H9 (cell line): ENCODE data around the gene DENND4B. TPM values are rescaled to one million over a fixed set of nuclear protein-coding genes. Genes with fewer than 3 reads are reported as not detected.

Experiments
- DNase-seq: peaks from one replicate; pipeline ENCODE4 v3.0.0-alpha.2; 2017
- H2AFZ ChIP-seq: one replicate; pipeline ENCODE4 v1.6.1; 2013; ENCODE audit warnings: mild to moderate bottlenecking, low read length, control low read depth, moderate library complexity
- H2AK5ac ChIP-seq: 2 replicates; pipeline ENCODE4 v1.6.1; 2013; ENCODE audit warnings: low read length, control low read depth, mixed read lengths; ENCODE audit not compliant: insufficient read length
- H2BK120ac ChIP-seq: one replicate; pipeline ENCODE4 v1.6.1; 2013; ENCODE audit warnings: low read depth, mild to moderate bottlenecking, low read length, control low read depth, inconsistent platforms; ENCODE audit not compliant: poor library complexity, severe bottlenecking
- H2BK12ac ChIP-seq: 2 replicates; pipeline ENCODE4 v1.6.1; 2013; ENCODE audit warnings: low read length, control low read depth, mixed read lengths, low read depth; ENCODE audit not compliant: insufficient read length
- H2BK15ac ChIP-seq: 2 replicates; pipeline ENCODE4 v1.6.1; 2013; ENCODE audit warnings: low read depth, low read length, control low read depth
- H2BK20ac ChIP-seq: one replicate; pipeline ENCODE4 v1.6.1; 2013; ENCODE audit warnings: low read depth, mild to moderate bottlenecking, low read length, control low read depth, inconsistent platforms; ENCODE audit not compliant: poor library complexity, severe bottlenecking
- H2BK5ac ChIP-seq: 2 replicates; pipeline ENCODE4 v1.6.1; 2013; ENCODE audit warnings: low read length, control low read depth, mixed read lengths; ENCODE audit not compliant: insufficient read length
- H3K14ac ChIP-seq: 2 replicates; pipeline ENCODE4 v1.6.1; 2013; ENCODE audit warnings: low read length, control low read depth; ENCODE audit not compliant: insufficient read depth
- H3K18ac ChIP-seq: 2 replicates; pipeline ENCODE4 v1.6.1; 2013; ENCODE audit warnings: low read depth, mild to moderate bottlenecking, mixed read lengths, low read length, control low read depth; ENCODE audit not compliant: insufficient read length
- H3K23ac ChIP-seq: 2 replicates; pipeline ENCODE4 v1.6.1; 2013; ENCODE audit warnings: low read length, control low read depth, mixed read lengths, low read depth; ENCODE audit not compliant: insufficient read length
- H3K23me2 ChIP-seq: 2 replicates; pipeline ENCODE4 v1.6.1; 2013; ENCODE audit warnings: low read depth, mild to moderate bottlenecking, mixed read lengths, low read length, control low read depth; ENCODE audit not compliant: insufficient read length, poor library complexity, severe bottlenecking
- H3K27ac ChIP-seq: 2 replicates; pipeline ENCODE4 v1.5.1; 2013; ENCODE audit warnings: low read length, control low read depth, mixed read lengths, low read depth; ENCODE audit not compliant: insufficient read length
- H3K27me3 ChIP-seq: 2 replicates; pipeline ENCODE4 v1.6.1; 2013; ENCODE audit warnings: low read length, control low read depth, inconsistent platforms; ENCODE audit not compliant: insufficient read depth
- H3K4ac ChIP-seq: 2 replicates; pipeline ENCODE4 v1.6.1; 2013; ENCODE audit warnings: low read depth, mild to moderate bottlenecking, control low read depth, inconsistent platforms, low read length, moderate library complexity
- H3K4me1 ChIP-seq: 2 replicates; pipeline ENCODE4 v1.6.1; 2013; ENCODE audit warnings: low read length, control low read depth, inconsistent platforms; ENCODE audit not compliant: insufficient read depth
- H3K4me2 ChIP-seq: 2 replicates; pipeline ENCODE4 v1.6.1; 2013; ENCODE audit warnings: low read length, control low read depth, mixed read lengths; ENCODE audit not compliant: insufficient read length, insufficient read depth
- H3K56ac ChIP-seq: 2 replicates; pipeline ENCODE4 v1.6.1; 2013; ENCODE audit warnings: low read depth, mild to moderate bottlenecking, mixed read lengths, low read length, control low read depth; ENCODE audit not compliant: insufficient read length
- H3K79me1 ChIP-seq: 2 replicates; pipeline ENCODE4 v1.6.1; 2013; ENCODE audit warnings: low read depth, mild to moderate bottlenecking, moderate library complexity, low read length, control low read depth, inconsistent platforms; ENCODE audit not compliant: insufficient read depth, poor library complexity, severe bottlenecking
- H3K79me2 ChIP-seq: 2 replicates; pipeline ENCODE4 v1.6.1; 2013; ENCODE audit warnings: low read length, control low read depth, inconsistent platforms; ENCODE audit not compliant: insufficient read depth
- H3K9ac ChIP-seq: 2 replicates; pipeline ENCODE4 v1.6.1; 2013; ENCODE audit warnings: low read length, control low read depth, mixed read lengths; ENCODE audit not compliant: insufficient read length; ENCODE audit errors: extremely low read depth
- H3K9me3 ChIP-seq: one replicate; pipeline ENCODE4 v1.6.1; 2013; ENCODE audit warnings: low read depth, low read length, inconsistent platforms; ENCODE audit not compliant: control insufficient read depth
- H3T11ph ChIP-seq: one replicate; pipeline ENCODE4 v1.6.1; 2013; ENCODE audit warnings: mild to moderate bottlenecking, low read length, control low read depth, inconsistent platforms
- H4K20me1 ChIP-seq: one replicate; pipeline ENCODE4 v1.6.1; 2013; ENCODE audit not compliant: control insufficient read depth, insufficient read length, insufficient read depth
- H4K5ac ChIP-seq: 2 replicates; pipeline ENCODE4 v1.6.1; 2013; ENCODE audit warnings: low read depth, mild to moderate bottlenecking, mixed read lengths, low read length, control low read depth; ENCODE audit not compliant: insufficient read length
- H4K8ac ChIP-seq: replicated peaks from 2 replicates; pipeline ENCODE4 v1.6.1; 2013; ENCODE audit warnings: low read length, control low read depth, mixed read lengths, low read depth; ENCODE audit not compliant: insufficient read length
- H4K91ac ChIP-seq: 2 replicates; pipeline ENCODE4 v1.6.1; 2013; ENCODE audit warnings: low read depth, mild to moderate bottlenecking, moderate library complexity, mixed read lengths, low read length, control low read depth; ENCODE audit not compliant: insufficient read length
- H3K27ac Mint-ChIP-seq, 3 experiments: 2 replicates in 2 of 3; 3 replicates in 1 of 3; pipeline ENCODE4 v1.8.0; 2020 to 2021; ENCODE audit warnings: mixed read lengths in 3 of 3, mild to moderate bottlenecking in 1 of 3, moderate library complexity in 1 of 3
- H3K27me3 Mint-ChIP-seq: 2 replicates; pipeline ENCODE4 v1.8.0; 2021; ENCODE audit warnings: low read depth, mild to moderate bottlenecking, moderate library complexity, mixed read lengths
- H3K36me3 Mint-ChIP-seq, 3 experiments: 2 replicates in 2 of 3; 3 replicates in 1 of 3; pipeline ENCODE4 v1.8.0; 2020 to 2021; ENCODE audit warnings: low read depth in 3 of 3, mixed read lengths in 3 of 3; ENCODE audit not compliant: insufficient read depth in 1 of 3
- H3K4me1 Mint-ChIP-seq, 2 experiments: 2 replicates each; pipeline ENCODE4 v1.8.0; 2020; ENCODE audit warnings: mixed read lengths in 2 of 2
- H3K4me3 Mint-ChIP-seq, 2 experiments: 2 replicates in 1 of 2; 3 replicates in 1 of 2; pipeline ENCODE4 v1.8.0; 2020 to 2021; ENCODE audit warnings: mild to moderate bottlenecking in 2 of 2, mixed read lengths in 2 of 2, moderate library complexity in 1 of 2
- H3K9me3 Mint-ChIP-seq, 2 experiments: 2 replicates in 1 of 2; 3 replicates in 1 of 2; pipeline ENCODE4 v1.8.0; 2020; ENCODE audit warnings: mild to moderate bottlenecking in 2 of 2, mixed read lengths in 2 of 2, moderate library complexity in 1 of 2
- CTCF ChIP-seq: fragments of 200-600 bp; sonication (generic); conservative IDR thresholded peaks from 3 replicates; pipeline ENCODE4 v1.8.0; 2021; ENCODE audit warnings: antibody characterized with exemption, mild to moderate bottlenecking
- WGBS: extraction: QIAGEN DNeasy Blood & Tissue Kit; methylation state at CpG from one replicate; pipeline ENCODE4 v1.1.7; 2013; ENCODE audit warnings: missing lambda C conversion rate, low lambda C conversion rate, mixed read lengths; ENCODE audit not compliant: insufficient read length; ENCODE audit errors: extremely low coverage; 5-methylcytosine and 5-hydroxymethylcytosine counted together
- total RNA-seq: library from RNA; stranded (reverse); gene quantifications from 2 replicates; pipeline ENCODE4 v1.2.1, GENCODE V29; 2021

The DENND4B gene
- total RNA-seq, 1 experiment from 2014 or later = 84.6 TPM

DNA sequence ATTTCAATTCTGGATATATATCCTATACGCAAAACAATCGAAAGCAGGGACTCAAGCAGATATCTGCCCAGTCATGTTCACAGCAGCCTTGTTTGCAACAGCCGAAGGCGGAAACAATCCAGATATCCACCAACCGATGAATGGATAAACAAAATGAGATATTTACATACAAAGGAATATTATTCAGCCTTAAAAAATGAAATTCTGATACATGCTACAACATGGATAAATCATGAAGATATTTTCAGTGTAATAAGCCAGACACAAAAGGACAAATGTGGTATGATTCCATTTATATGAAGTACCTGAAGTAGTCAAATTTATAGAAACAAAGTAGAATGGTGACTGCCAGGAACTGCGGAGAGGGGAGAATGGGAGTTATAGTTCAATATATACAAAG lies 39.4 kb downstream of the DENND4B start:
- H3K4me1 ChIP-seq = no peaks in the 10 kb centered on the region
- no peak overlapping the region for H3K9ac ChIP-seq
- no peak overlapping the region for H4K8ac ChIP-seq
- no peak for DNase-seq
- H2AK5ac ChIP-seq = no peak overlapping the region
- no peak overlapping the region for H3K23ac ChIP-seq
- H3K23me2 ChIP-seq = no peaks in the 10 kb centered on the region
- H4K5ac ChIP-seq = no peak overlapping the region
- no peak overlapping the region for H3T11ph ChIP-seq
- H3K79me1 ChIP-seq = peaks cover 13% of the 10 kb centered on the region
- no peak overlapping the region for H2AFZ ChIP-seq
- H3K9me3 ChIP-seq = no peaks in the 10 kb centered on the region
- H4K20me1 ChIP-seq = no peaks in the 10 kb centered on the region
- no peak overlapping the region for H3K27ac ChIP-seq
- no peak overlapping the region for H2BK15ac ChIP-seq
- Mint-ChIP-seq H3K27me3 (no peaks in the 10 kb centered on the region), H3K36me3 (peaks cover 10 to 30% (median 26%) of the 10 kb centered on the region in 3 experiments), H3K4me1 (peaks cover 0 to 6% of the 10 kb centered on the region in 2 experiments; a peak in 1 of 4 replicates), H3K27ac (no peak overlapping the region), H3K4me3 (no peak overlapping the region), H3K9me3 (no peaks in the 10 kb centered on the region; a peak in 1 of 5 replicates)
- no peak overlapping the region for H2BK12ac ChIP-seq
- H3K56ac ChIP-seq = no peak overlapping the region
- no peak overlapping the region for H3K4me2 ChIP-seq
- no peak overlapping the region for H3K14ac ChIP-seq
- no peak overlapping the region for H3K4ac ChIP-seq
- no CpG with 5 or more reads among the region's 6 CpGs for WGBS
- H2BK5ac ChIP-seq = no peak overlapping the region
- no peak for TF ChIP-seq CTCF
- H2BK20ac ChIP-seq = no peak overlapping the region
- no peaks in the 10 kb centered on the region for H3K27me3 ChIP-seq
- no peak overlapping the region for H2BK120ac ChIP-seq
- H3K18ac ChIP-seq = no peak overlapping the region
- no peak overlapping the region for H4K91ac ChIP-seq
- H3K79me2 ChIP-seq = peaks cover 22% of the 10 kb centered on the region; the same call in 1 of the 2 replicates
